Ishikawa (cell line): ENCODE data around the gene GCN1.

Experiments used
- CEBPB ChIP-seq: IDR thresholded peaks from 2 replicates; pipeline ENCODE4 v1.6.1; 2012
- CREB1 ChIP-seq: IDR thresholded peaks from 2 replicates; pipeline ENCODE4 v1.6.1; 2012; ENCODE audit warnings: low read depth
- EGR1 ChIP-seq: IDR thresholded peaks from 2 replicates; pipeline ENCODE4 v1.6.1; 2012
- EP300 ChIP-seq: IDR thresholded peaks from 2 replicates; pipeline ENCODE4 v1.6.1; 2012; ENCODE audit warnings: borderline replicate concordance
- FOXM1 ChIP-seq: IDR thresholded peaks from 2 replicates; pipeline ENCODE4 v1.6.1; 2012; ENCODE audit warnings: low read depth, borderline replicate concordance
- NFIC ChIP-seq: IDR thresholded peaks from 2 replicates; pipeline ENCODE4 v1.6.1; 2012
- RAD21 ChIP-seq: IDR thresholded peaks from 2 replicates; pipeline ENCODE4 v1.6.1; 2012; ENCODE audit warnings: low read depth
- TAF1 ChIP-seq: IDR thresholded peaks from 2 replicates; pipeline ENCODE4 v1.6.1; 2012; ENCODE audit warnings: low read depth, mild to moderate bottlenecking
- TEAD4 ChIP-seq: IDR thresholded peaks from 2 replicates; pipeline ENCODE4 v1.6.1; 2012
- YY1 ChIP-seq: IDR thresholded peaks from 2 replicates; pipeline ENCODE4 v1.6.1; 2012; ENCODE audit warnings: low read depth
- TF ChIP-seq, protein P1 (sequence below): IDR thresholded peaks from 2 replicates; pipeline ENCODE4 v1.6.1; 2012
- TF ChIP-seq, protein P2 (sequence below): IDR thresholded peaks from 2 replicates; pipeline ENCODE4 v1.6.1; 2012; ENCODE audit warnings: low read depth, mild to moderate bottlenecking

DNA sequence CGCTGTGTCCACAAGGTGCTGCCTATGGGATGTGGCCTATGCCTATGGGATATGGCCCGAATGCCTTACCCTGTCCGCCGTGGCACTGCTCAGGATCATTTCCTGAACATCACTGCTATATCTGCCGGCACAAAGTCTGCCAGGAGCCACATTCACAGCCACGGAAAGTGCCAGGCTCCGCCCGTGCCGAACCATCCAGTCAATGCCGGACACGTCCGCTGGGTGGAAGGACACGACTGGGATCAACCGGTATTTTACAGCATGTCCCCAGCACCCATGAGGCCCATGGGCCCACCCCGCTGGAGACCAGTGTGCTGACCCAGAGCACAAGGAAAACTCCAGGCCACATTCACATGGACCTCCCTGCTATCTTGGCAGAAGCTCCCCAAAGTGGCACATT, 63.4 kb downstream of the GCN1 start:
- TF ChIP-seq RAD21 (no peak), EP300 (no peak), NFIC (no peak), EGR1 (no peak), CEBPB (no peak), TEAD4 (no peak), YY1 (no peak), TAF1 (no peak), FOXM1 (no peak), CREB1 (no peak)
- TF ChIP-seq, protein P1, sequence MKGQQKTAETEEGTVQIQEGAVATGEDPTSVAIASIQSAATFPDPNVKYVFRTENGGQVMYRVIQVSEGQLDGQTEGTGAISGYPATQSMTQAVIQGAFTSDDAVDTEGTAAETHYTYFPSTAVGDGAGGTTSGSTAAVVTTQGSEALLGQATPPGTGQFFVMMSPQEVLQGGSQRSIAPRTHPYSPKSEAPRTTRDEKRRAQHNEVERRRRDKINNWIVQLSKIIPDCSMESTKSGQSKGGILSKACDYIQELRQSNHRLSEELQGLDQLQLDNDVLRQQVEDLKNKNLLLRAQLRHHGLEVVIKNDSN: no peak
- TF ChIP-seq, protein P2, sequence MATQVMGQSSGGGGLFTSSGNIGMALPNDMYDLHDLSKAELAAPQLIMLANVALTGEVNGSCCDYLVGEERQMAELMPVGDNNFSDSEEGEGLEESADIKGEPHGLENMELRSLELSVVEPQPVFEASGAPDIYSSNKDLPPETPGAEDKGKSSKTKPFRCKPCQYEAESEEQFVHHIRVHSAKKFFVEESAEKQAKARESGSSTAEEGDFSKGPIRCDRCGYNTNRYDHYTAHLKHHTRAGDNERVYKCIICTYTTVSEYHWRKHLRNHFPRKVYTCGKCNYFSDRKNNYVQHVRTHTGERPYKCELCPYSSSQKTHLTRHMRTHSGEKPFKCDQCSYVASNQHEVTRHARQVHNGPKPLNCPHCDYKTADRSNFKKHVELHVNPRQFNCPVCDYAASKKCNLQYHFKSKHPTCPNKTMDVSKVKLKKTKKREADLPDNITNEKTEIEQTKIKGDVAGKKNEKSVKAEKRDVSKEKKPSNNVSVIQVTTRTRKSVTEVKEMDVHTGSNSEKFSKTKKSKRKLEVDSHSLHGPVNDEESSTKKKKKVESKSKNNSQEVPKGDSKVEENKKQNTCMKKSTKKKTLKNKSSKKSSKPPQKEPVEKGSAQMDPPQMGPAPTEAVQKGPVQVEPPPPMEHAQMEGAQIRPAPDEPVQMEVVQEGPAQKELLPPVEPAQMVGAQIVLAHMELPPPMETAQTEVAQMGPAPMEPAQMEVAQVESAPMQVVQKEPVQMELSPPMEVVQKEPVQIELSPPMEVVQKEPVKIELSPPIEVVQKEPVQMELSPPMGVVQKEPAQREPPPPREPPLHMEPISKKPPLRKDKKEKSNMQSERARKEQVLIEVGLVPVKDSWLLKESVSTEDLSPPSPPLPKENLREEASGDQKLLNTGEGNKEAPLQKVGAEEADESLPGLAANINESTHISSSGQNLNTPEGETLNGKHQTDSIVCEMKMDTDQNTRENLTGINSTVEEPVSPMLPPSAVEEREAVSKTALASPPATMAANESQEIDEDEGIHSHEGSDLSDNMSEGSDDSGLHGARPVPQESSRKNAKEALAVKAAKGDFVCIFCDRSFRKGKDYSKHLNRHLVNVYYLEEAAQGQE: no peak
